Fibroblast of mammary gland (primary cell): ENCODE results near the gene RHBDD2.
A peak's percentile ranks its signal among the peaks of the same experiment; 100 is the strongest.
"Not testable (repeated sequence)": the region's sequence is repeated elsewhere in the genome, so short reads cannot be mapped to it uniquely, and the experiment has no call there.

Source experiments
- DNase-seq: peaks from one replicate; pipeline ENCODE4 v3.0.0-alpha.2; 2010; ENCODE audit warnings: low read depth
- H3K4me3 ChIP-seq: 2 replicates; pipeline ENCODE4 v1.5.1; 2011; ENCODE audit warnings: low read depth, mild to moderate bottlenecking, low read length, moderate library complexity; ENCODE audit not compliant: control insufficient read depth
- CTCF ChIP-seq: conservative IDR thresholded peaks from 2 replicates; pipeline ENCODE4 v1.5.1; 2011; ENCODE audit warnings: low read depth, low read length, inconsistent platforms; ENCODE audit not compliant: control insufficient read depth, insufficient read depth

Gene RHBDD2

DNA sequence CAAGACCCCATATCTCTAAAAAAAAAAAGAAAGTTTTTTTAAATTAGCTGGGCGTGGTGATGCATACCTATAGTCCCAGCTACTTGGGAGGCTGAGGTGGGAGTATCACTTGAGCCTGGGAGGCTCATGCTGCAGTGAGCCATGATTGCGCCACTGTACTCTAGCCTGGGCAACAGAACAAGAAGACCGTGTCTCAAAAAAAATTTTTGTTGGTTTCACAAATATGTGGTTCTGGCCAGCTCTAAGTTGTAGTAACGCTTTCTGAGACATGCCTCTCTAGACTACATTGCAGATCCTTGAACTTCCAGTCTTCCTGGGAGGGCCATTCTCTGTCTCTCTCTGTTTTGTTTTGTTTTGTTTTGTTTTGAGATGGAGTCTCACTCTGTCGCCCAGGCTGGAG is 24.6 kb upstream of the RHBDD2 start:
- peak; percentile 86 for DNase-seq
- no peak for TF ChIP-seq CTCF

DNA sequence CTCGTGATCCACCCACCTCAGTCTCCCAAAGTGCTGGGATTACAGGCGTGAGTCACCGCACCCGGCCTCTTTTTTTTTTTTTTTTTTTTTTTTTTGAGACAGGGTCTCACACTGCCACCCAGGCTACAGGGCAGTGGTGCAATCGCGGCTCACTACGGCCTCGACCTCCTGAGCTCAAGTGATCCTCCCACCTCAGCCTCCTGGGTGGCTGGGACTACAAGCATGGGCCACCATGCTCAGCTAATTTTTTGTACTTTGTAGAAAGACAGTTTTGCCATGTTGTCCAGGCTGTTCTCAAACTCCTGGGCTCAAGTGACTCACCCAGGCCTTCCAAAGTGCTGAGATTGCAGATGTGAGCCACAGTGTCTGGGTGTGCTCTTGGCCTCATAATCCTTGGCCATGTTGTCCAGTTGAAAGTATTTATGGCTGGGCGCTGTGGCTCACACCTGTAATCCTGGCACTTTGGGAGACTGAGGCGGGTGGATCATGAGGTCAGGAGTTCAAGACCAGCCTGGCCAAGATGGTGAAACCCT is 24.0 kb upstream of the RHBDD2 start:
- not testable (repeated sequence) for H3K4me3 ChIP-seq
- peak; percentile 64 for DNase-seq

More for the DNA sequence above, 24.6 kb upstream of the RHBDD2 start:
- H3K4me3 ChIP-seq = no peak overlapping the region

DNA sequence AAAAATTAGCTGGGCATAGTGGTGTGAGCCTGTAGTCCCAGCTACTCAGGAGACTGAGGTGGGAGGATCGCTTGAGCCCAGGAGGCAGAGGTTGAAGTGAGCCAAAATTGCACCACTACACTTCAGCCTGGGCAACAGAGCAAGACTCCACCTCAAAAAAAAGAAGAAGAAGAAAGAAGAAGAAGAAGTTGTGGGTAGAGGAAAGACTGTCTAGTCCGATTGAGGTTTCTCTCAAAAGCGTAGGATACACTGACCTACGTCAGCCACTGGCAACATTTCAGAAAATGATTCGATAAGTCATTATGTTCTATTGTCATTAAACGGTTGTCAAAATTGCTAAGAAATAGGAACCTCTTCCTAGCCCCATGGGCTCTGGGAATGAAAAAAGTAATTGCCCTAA is 22.3 kb upstream of the RHBDD2 start:
- H3K4me3 ChIP-seq = no peak overlapping the region
- no peak for TF ChIP-seq CTCF
- peak; percentile 40 for DNase-seq

GRCh38 chr7:75858410-75858809 is 20.4 kb upstream of the RHBDD2 start:
- no peak overlapping the region for H3K4me3 ChIP-seq
- no peak for DNase-seq
- no peak for TF ChIP-seq CTCF

- TF ChIP-seq CTCF = no peak
- DNase-seq = no peak
- H3K4me3 ChIP-seq = no peak overlapping the region
These were observed 17.2 kb upstream of the RHBDD2 start for GRCh38 chr7:75861636-75862035.

DNA sequence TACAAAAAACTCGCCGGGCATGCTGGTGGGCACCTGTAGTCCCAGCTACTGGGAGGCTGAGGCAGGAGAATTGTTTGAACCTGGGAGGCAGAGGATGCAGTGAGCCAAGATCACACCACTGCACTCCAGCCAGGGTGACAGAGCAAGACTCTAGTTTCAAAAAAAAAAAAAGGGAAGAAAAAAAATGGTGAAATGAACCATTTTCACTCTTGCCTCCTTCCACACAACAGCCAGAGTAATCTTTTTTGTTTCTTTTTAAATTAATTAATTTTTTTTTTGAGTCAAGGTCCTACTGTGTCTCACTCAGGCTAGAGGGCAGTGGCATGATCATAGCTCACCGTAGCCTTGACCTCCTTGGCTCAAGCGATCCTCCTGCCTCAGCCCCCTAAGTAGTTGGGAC is 14.6 kb upstream of the RHBDD2 start:
- not testable (repeated sequence) for DNase-seq, H3K4me3 ChIP-seq

- TF ChIP-seq CTCF = no peak
- H3K4me3 ChIP-seq = no peak overlapping the region
- peak; percentile 58 for DNase-seq
These were observed 12.7 kb upstream of the RHBDD2 start for GRCh38 chr7:75866114-75866488.

DNA sequence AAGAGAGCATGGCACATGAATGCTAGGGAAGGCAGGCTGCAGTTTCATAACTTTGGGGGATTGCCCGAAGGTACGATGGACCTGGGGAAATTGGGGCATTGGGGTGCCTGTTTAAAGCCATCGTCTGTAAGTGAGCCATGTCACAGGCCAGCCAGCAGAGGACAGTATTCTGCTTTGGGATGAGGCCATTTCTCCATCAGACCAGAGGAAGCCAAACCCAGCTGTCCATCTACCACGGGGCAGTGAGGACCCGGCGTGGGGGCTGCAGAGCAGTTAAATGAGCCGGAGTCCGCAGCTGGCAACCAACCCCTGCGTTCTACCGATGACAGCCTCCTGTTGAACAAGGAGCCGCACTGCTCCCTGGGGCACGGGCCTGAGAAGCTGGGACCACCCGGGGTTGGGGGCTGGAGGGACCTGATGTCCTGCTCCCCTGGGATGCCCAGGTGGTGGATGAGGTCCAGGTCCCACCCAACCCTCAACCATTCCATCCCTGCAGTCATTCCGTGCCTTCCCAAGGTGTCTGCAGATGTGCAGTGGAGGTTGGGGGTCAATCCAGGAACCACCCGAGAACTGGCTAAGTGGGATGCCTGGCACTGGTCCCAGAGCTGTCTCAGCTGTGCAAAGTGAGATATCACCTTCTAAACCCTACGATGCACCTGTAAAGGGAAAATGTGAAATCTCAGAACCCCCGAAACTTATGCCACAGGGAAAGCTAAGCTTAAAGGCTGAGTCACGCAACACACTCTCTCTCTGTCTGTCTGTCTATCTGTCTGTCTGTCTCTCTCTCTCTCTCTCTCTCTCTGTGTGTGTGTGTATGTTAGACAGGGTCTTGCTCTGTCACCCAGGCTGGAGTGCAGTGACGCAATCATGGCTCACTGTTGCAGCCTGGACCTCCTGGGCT is 12.1 kb upstream of the RHBDD2 start:
- DNase-seq = peak; percentile 70
- TF ChIP-seq CTCF = peak; percentile 97
- no peak overlapping the region for H3K4me3 ChIP-seq
